ENCODE measurements around the gene HES4. TPM values are rescaled to one million over a fixed set of nuclear protein-coding genes. Genes with fewer than 3 reads are reported as not detected.

Gene HES4
- total and polyA plus RNA-seq, 8 donors, result 4.0 to 212 (median 29.3) TPM; not detected in 1

- Histone ChIP-seq H3K4me3 (no peak overlapping the region), H3K27me3 (peaks cover 11 to 91% (median 36%) of the 10 kb centered on the region in 3 donors), H3K27ac (no peak overlapping the region), H3K36me3 (no peaks in the 10 kb centered on the region), H3K4me1 (peaks cover 16 to 30% (median 24%) of the 10 kb centered on the region in 4 donors), H3K9me3 (no peaks in the 10 kb centered on the region)
- intact Hi-C loops (cut with DNase I; ENCODE audit: low total_unique reads), result no loop called here
- WGBS, 5 donors, result 19 to 43% (median 29%) methylated on average over 15 to 33 of the region's 33 CpGs
- TF ChIP-seq EP300 (IDR thresholded peaks at IDR 0.05) (no peak), CTCF (IDR thresholded peaks at IDR 0.05) (no peak), POLR2AphosphoS5 (IDR thresholded peaks at IDR 0.05) (no peak), POLR2A (IDR thresholded peaks at IDR 0.05) (no peak)
- no peak for DNase-seq
Observed at GRCh38 chr1:970242-970972, 29.5 kb downstream of the HES4 start.

GRCh38 chr1:969260-969855 lies 30.5 kb downstream of the HES4 start:
- intact Hi-C loops (cut with DNase I; ENCODE audit: low total_unique reads), result no loop called here
- no peak for DNase-seq
- WGBS, 5 donors, result 80 to 85% (median 83%) methylated on average over 15 of the region's 15 CpGs

GRCh38 chr1:967466-968343 lies 32.2 kb downstream of the HES4 start:
- DNase-seq, result no peak
- intact Hi-C loops (cut with DNase I; ENCODE audit: low total_unique reads), result no loop called here
- Histone ChIP-seq H3K36me3 (peaks cover 9 to 21% (median 18%) of the 10 kb centered on the region in 4 donors), H3K27ac (no peak overlapping the region), H3K9me3 (no peaks in the 10 kb centered on the region), H3K27me3 (peaks cover 11 to 64% (median 32%) of the 10 kb centered on the region in 3 donors), H3K4me3 (peak overlapping the region in 2 of 4 donors; percentile 71 to 74), H3K4me1 (peaks cover 16 to 27% (median 23%) of the 10 kb centered on the region in 4 donors)
- no peak for TF ChIP-seq POLR2AphosphoS5 (IDR thresholded peaks at IDR 0.05)
- TF ChIP-seq POLR2A (IDR thresholded peaks at IDR 0.05), result no peak
- TF ChIP-seq EP300 (IDR thresholded peaks at IDR 0.05), result no peak
- 64 to 70% (median 68%) methylated on average over 10 to 23 of the region's 23 CpGs for WGBS, 5 donors

More at GRCh38 chr1:969260-969855, 30.5 kb downstream of the HES4 start:
- Histone ChIP-seq H3K9me3 (no peaks in the 10 kb centered on the region), H3K27me3 (peaks cover 11 to 80% (median 33%) of the 10 kb centered on the region in 3 donors), H3K27ac (no peak overlapping the region), H3K36me3 (peaks cover 0 to 5% (median 3%) of the 10 kb centered on the region in 4 donors), H3K4me1 (peaks cover 16 to 27% (median 23%) of the 10 kb centered on the region in 4 donors), H3K4me3 (no peak overlapping the region)
- TF ChIP-seq CTCF (IDR thresholded peaks at IDR 0.05) (no peak), POLR2AphosphoS5 (IDR thresholded peaks at IDR 0.05) (no peak), EP300 (IDR thresholded peaks at IDR 0.05) (no peak), POLR2A (IDR thresholded peaks at IDR 0.05) (no peak)

- H3K4me3 ChIP-seq, result peak overlapping the region; percentile 60 to 74 (median 70)
- H3K27me3 ChIP-seq, result peaks cover 5 to 55% (median 24%) of the 10 kb centered on the region in 3 donors
- intact Hi-C loops (cut with DNase I; ENCODE audit: low total_unique reads), result no loop called here
- peak; percentile 79 to 89 for DNase-seq
- peak in 2 of 3 donors; percentile 47 to 76 for TF ChIP-seq POLR2AphosphoS5 (IDR thresholded peaks at IDR 0.05)
- TF ChIP-seq CTCF (IDR thresholded peaks at IDR 0.05), result no peak
- peaks cover 16 to 28% (median 23%) of the 10 kb centered on the region in 4 donors for H3K4me1 ChIP-seq
- H3K36me3 ChIP-seq, result peaks cover 9 to 30% (median 24%) of the 10 kb centered on the region in 4 donors
- WGBS, 5 donors, result 0 to 1% (median 1%) methylated on average over 23 to 60 of the region's 60 CpGs
- peak overlapping the region; percentile 74 to 94 (median 92) for H3K27ac ChIP-seq
- no peaks in the 10 kb centered on the region for H3K9me3 ChIP-seq
Observed at GRCh38 chr1:966704-967300, 33.1 kb downstream of the HES4 start.

Measured in stomach (tissue), 9 donors.